Activated T-helper 1 cell treated with anti-CD3 and anti-CD28 coated beads, Interleukin-12 subunit alpha, Interleukin-12 subunit beta, Interleukin-2, Interleukin-4 antibody, amounts not matched to agents 30 ng/mL and 10 ng/mL and 1 ng/mL, durations not matched to agents 14 hours and 24 hours and 36 hours (primary cell): ENCODE measurements around the gene CTXN1. TPM values are rescaled to one million over a fixed set of nuclear protein-coding genes. Genes with fewer than 3 reads are reported as not detected.

Source experiments
- DNase-seq: peaks from one replicate; pipeline ENCODE4 v3.0.0; 2021; ENCODE audit warnings: low spot score
- H3K27ac Mint-ChIP-seq: one replicate; pipeline ENCODE4 v1.8.0; 2021; ENCODE audit warnings: mild to moderate bottlenecking, mixed read lengths
- H3K27me3 Mint-ChIP-seq: one replicate; pipeline ENCODE4 v1.8.0; 2022; ENCODE audit warnings: mild to moderate bottlenecking, moderate library complexity, mixed read lengths; ENCODE audit not compliant: insufficient read depth
- H3K36me3 Mint-ChIP-seq: one replicate; pipeline ENCODE4 v1.8.0; 2021; ENCODE audit warnings: low read depth, mixed read lengths
- H3K4me1 Mint-ChIP-seq: one replicate; pipeline ENCODE4 v1.8.0; 2021; ENCODE audit warnings: low read depth, mixed read lengths
- H3K4me3 Mint-ChIP-seq: one replicate; pipeline ENCODE4 v1.8.0; 2021; ENCODE audit warnings: mild to moderate bottlenecking, moderate library complexity, mixed read lengths
- H3K9me3 Mint-ChIP-seq: one replicate; pipeline ENCODE4 v1.8.0; 2021; ENCODE audit warnings: mixed read lengths
- intact Hi-C: fragments of 100-400 bp; cut with micrococcal nuclease; formaldehyde crosslinking; loops from one replicate; pipeline ENCODE4 v1.15.1; 2024
- total RNA-seq: library from RNA; stranded (reverse); gene quantifications from 2 replicates; pipeline ENCODE4 v1.2.3, GENCODE V29; 2022

Gene CTXN1
- total RNA-seq, 1 donor from 2014 or later = 2.6 TPM

- intact Hi-C loops = no loop called here
- no peaks in the 10 kb centered on the region for H3K9me3 Mint-ChIP-seq
- peaks cover 9% of the 10 kb centered on the region for H3K36me3 Mint-ChIP-seq
- peaks cover 2% of the 10 kb centered on the region for H3K27me3 Mint-ChIP-seq
- peak; percentile 68 for DNase-seq
- peak overlapping the region; percentile 90 for H3K4me3 Mint-ChIP-seq
- peak overlapping the region; percentile 79 for H3K27ac Mint-ChIP-seq
- peaks cover 29% of the 10 kb centered on the region for H3K4me1 Mint-ChIP-seq
Observed at GRCh38 chr19:7904074-7905020, 21.6 kb downstream of the CTXN1 start.

GRCh38 chr19:7903244-7904073, 22.5 kb downstream of the CTXN1 start, which contains the start of gene MAP2K7:
Gene MAP2K7 (plus strand): TSS chr19:7903877. CDS start chr19:7903945, 68 bp downstream.
- intact Hi-C loops = loop anchor here (1.0 kb wide), 5 partner anchors 17 to 223 kb away; partner anchors contain the start of genes SNAPC2, TIMM44 and TRAPPC5
- Mint-ChIP-seq H3K9me3 (no peaks in the 10 kb centered on the region), H3K4me3 (peak within 1 kb of the TSS; percentile 90), H3K36me3 (peaks cover 9% of the 10 kb centered on the region), H3K27me3 (peaks cover 2% of the 10 kb centered on the region), H3K27ac (peak within 1 kb of the TSS; percentile 94), H3K4me1 (peaks cover 29% of the 10 kb centered on the region)
- DNase-seq = peak; percentile 100

DNA sequence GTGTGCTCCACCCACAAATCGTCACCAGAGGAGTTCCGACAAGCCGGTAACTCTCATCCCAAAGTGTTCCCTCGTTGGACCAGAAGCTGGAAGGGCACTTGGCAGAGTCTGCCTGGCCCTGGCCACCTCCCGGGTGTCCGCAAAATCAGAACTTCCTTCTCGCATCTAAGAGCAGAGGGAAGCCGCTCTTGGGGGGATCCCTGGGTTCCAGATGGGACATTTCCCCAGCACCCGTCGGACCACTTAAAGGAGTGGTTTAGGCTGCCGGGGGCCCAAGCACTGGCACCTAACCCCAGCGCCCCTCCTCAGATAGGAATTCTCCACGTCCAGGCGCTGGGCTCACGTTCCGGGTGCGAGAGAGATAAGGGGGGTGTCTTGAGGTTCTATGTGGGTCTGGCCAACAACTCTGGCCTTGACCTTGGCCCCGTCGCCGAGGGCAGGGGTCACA, 23.1 kb downstream of the CTXN1 start:
- Mint-ChIP-seq H3K27ac (peak overlapping the region; percentile 94), H3K9me3 (no peaks in the 10 kb centered on the region), H3K27me3 (peaks cover 2% of the 10 kb centered on the region), H3K36me3 (peaks cover 8% of the 10 kb centered on the region), H3K4me1 (peaks cover 29% of the 10 kb centered on the region), H3K4me3 (peak overlapping the region; percentile 90)
- no peak for DNase-seq
- intact Hi-C loops = loop anchor here (1.0 kb wide), 5 partner anchors 17 to 223 kb away; partner anchors contain the start of genes SNAPC2, TIMM44 and TRAPPC5

GRCh38 chr19:7901337-7901736, 24.6 kb downstream of the CTXN1 start:
- no peak overlapping the region for H3K4me3 Mint-ChIP-seq
- peaks cover 2% of the 10 kb centered on the region for H3K27me3 Mint-ChIP-seq
- H3K27ac Mint-ChIP-seq = no peak overlapping the region
- DNase-seq = no peak
- peaks cover 29% of the 10 kb centered on the region for H3K4me1 Mint-ChIP-seq
- H3K9me3 Mint-ChIP-seq = no peaks in the 10 kb centered on the region
- intact Hi-C loops = no loop called here
- H3K36me3 Mint-ChIP-seq = peaks cover 8% of the 10 kb centered on the region

DNA sequence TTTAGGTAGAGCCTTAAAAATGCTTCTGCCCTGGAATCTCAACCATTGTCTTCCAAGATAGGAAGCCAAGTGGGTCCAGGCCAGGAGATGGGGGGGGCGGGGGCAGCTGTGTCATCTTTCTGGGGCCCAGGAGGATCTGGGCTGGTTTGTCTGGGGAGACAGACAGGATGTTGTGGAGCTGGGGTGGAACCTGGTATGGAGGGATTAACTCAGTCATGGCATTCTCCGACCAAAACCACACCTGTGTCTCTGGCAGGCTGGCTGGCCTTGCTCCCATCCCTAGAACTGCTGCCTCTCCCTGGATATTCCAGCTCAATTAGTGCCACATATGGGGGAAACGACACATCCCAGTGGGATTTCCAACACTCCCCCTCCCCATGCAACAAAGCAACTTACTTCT, 25.0 kb downstream of the CTXN1 start:
- Mint-ChIP-seq H3K4me1 (peaks cover 28% of the 10 kb centered on the region), H3K27ac (no peak overlapping the region), H3K36me3 (peaks cover 5% of the 10 kb centered on the region), H3K9me3 (no peaks in the 10 kb centered on the region), H3K4me3 (no peak overlapping the region), H3K27me3 (peaks cover 2% of the 10 kb centered on the region)
- intact Hi-C loops = no loop called here
- DNase-seq = no peak

- Mint-ChIP-seq H3K4me1 (peaks cover 23% of the 10 kb centered on the region), H3K36me3 (peaks cover 1% of the 10 kb centered on the region), H3K4me3 (peak overlapping the region; percentile 26), H3K27me3 (peaks cover 2% of the 10 kb centered on the region), H3K27ac (no peak overlapping the region), H3K9me3 (no peaks in the 10 kb centered on the region)
- intact Hi-C loops = no loop called here
- DNase-seq = no peak
Observed at GRCh38 chr19:7900401-7900870, 25.5 kb downstream of the CTXN1 start.

DNA sequence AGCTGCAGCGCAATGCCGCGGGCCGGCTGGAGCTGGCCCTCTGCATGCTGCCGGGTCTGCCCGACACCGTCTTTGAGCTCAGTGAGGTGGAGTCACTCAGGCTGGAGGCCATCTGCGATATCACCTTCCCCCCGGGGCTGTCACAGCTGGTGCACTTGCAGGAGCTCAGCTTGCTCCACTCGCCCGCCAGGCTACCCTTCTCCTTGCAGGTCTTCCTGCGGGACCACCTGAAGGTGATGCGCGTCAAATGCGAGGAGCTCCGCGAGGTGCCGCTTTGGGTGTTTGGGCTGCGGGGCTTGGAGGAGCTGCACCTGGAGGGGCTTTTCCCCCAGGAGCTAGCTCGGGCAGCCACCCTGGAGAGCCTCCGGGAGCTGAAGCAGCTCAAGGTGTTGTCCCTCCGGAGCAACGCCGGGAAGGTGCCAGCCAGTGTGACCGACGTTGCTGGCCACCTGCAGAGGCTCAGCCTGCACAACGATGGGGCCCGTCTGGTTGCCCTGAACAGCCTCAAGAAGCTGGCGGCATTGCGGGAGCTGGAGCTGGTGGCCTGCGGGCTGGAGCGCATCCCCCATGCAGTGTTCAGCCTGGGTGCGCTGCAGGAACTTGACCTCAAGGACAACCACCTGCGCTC, 26.1 kb downstream of the CTXN1 start:
- intact Hi-C loops = no loop called here
- Mint-ChIP-seq H3K27ac (no peak overlapping the region), H3K27me3 (peaks cover 2% of the 10 kb centered on the region)

DNA sequence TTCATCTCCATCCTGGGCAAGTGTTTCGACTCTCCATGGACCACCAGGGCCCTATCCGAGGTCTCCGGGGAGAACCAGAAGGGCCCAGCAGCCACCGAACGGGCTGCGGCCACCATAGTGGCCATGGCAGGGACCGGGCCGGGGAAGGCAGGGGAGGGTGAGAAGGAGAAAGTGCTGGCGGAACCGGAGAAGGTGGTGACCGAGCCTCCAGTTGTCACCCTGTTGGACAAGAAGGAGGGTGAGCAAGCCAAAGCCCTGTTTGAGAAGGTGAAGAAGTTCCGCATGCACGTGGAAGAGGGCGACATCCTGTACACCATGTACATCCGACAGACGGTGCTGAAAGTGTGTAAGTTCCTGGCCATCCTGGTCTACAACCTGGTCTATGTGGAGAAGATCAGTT, 27.0 kb downstream of the CTXN1 start:
- Mint-ChIP-seq H3K36me3 (no peaks in the 10 kb centered on the region), H3K4me1 (peaks cover 13% of the 10 kb centered on the region), H3K9me3 (no peaks in the 10 kb centered on the region), H3K4me3 (no peak overlapping the region), H3K27me3 (peaks cover 2% of the 10 kb centered on the region), H3K27ac (no peak overlapping the region)
- DNase-seq = no peak
- intact Hi-C loops = no loop called here

More for the DNA sequence above, 26.1 kb downstream of the CTXN1 start:
- no peak overlapping the region for H3K4me3 Mint-ChIP-seq
- no peak for DNase-seq
- no peaks in the 10 kb centered on the region for H3K9me3 Mint-ChIP-seq
- no peaks in the 10 kb centered on the region for H3K36me3 Mint-ChIP-seq
- peaks cover 18% of the 10 kb centered on the region for H3K4me1 Mint-ChIP-seq

GRCh38 chr19:7897292-7897691, 28.6 kb downstream of the CTXN1 start:
- Mint-ChIP-seq H3K4me3 (no peak overlapping the region), H3K27ac (no peak overlapping the region), H3K36me3 (no peaks in the 10 kb centered on the region), H3K27me3 (no peaks in the 10 kb centered on the region), H3K9me3 (no peaks in the 10 kb centered on the region), H3K4me1 (no peaks in the 10 kb centered on the region)
- DNase-seq = no peak
- intact Hi-C loops = no loop called here

DNA sequence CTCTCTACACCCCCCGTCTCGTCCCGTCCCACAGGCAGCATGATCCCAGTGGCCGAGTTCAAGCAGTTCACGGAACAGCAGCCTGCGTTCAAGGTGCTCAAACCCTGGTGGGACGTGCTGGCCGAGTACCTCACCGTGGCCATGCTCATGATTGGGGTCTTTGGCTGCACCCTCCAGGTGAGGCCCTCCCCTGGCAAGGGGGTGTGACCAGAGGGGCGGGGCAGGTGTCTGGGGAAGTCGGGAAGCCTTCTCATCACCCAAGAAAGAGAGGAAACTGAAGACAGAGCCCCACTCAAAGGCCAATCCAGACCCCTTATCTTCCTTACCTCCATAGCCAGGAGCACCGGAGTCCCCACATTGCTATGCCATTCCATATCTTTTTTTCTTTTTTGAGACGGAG, 30.4 kb downstream of the CTXN1 start:
- Mint-ChIP-seq H3K9me3 (no peaks in the 10 kb centered on the region), H3K4me1 (no peaks in the 10 kb centered on the region), H3K27me3 (peaks cover 9% of the 10 kb centered on the region), H3K4me3 (no peak overlapping the region), H3K27ac (no peak overlapping the region), H3K36me3 (no peaks in the 10 kb centered on the region)
- intact Hi-C loops = no loop called here
- DNase-seq = no peak

DNA sequence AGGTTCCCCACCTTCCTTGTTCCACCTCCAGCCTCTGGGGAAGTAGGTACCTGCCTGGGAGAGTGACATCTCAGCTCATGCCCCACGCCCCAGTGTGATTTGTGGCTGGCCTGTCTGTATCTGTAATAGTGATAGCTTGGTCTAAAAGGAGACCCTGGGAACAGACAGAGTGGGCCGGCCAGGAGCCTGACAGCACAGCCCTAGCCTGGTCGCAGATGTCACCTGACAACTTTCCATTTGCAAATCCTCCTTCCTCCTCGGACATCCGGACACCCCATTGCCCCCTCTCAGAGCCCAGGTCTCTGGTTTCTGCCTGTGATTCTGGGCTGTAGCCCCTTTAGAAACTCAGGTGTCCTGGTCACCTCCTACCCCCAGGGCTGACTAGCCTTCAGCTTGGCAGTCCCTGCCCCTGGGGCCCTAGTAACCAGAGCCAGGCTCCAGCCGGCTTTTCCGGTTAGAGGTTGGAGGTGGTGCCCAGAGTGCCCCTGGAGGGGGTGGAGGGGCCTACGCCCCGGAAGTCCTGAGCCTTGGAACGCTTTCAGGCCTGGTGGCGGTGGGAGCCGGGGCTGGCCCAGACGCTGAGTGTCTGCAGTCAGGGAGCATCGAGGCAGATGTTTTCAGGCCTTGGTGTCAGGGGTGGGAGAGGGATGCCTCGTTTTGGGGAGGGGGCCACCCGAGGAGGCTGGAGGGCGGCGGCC, 31.2 kb downstream of the CTXN1 start:
- Mint-ChIP-seq H3K4me3 (no peak overlapping the region), H3K36me3 (no peaks in the 10 kb centered on the region), H3K9me3 (no peaks in the 10 kb centered on the region), H3K27me3 (peaks cover 13% of the 10 kb centered on the region), H3K27ac (no peak overlapping the region), H3K4me1 (no peaks in the 10 kb centered on the region)
- intact Hi-C loops = no loop called here
- no peak for DNase-seq
